HEK293 (cell line): ENCODE results near the gene ELOA2.

ENCODE experiments used
- CTCF ChIA-PET: fragments of 350-600 bp; formaldehyde crosslinking; extraction: SDS; loops from one replicate; lab custom pipeline; 2021; ENCODE audit warnings: antibody characterized with exemption; lab: Yijun Ruan, JAX
- POLR2A ChIA-PET: fragments of 300-600 bp; formaldehyde crosslinking; extraction: SDS; loops from one replicate; lab custom pipeline; 2020; ENCODE audit warnings: antibody characterized with exemption, inconsistent platforms; lab: Yijun Ruan, JAX
- H3K27ac ChIP-seq: fragments of 200-500 bp; sonication (Bioruptor generic); 2 replicates; pipeline ENCODE4 v1.5.1; 2014; ENCODE audit warnings: low read depth, low read length, control low read depth, inconsistent platforms; ENCODE audit errors: extremely low read depth
- H3K36me3 ChIP-seq, 2 experiments: fragments of 200-500 bp in 1 of 2; sonication (Bioruptor generic) in 1 of 2; 1 replicate in 1 of 2; 2 replicates in 1 of 2; pipeline ENCODE4 v1.5.1; 2014 to 2017; ENCODE audit warnings: inconsistent platforms in 2 of 2, low read length in 2 of 2; ENCODE audit not compliant: control insufficient read depth in 2 of 2, insufficient read depth in 1 of 2
- H3K4me1 ChIP-seq: fragments of 200-500 bp; sonication (Bioruptor generic); 2 replicates; pipeline ENCODE4 v1.5.1; 2014; ENCODE audit warnings: mild to moderate bottlenecking, low read length, inconsistent platforms; ENCODE audit not compliant: control insufficient read depth, insufficient read depth
- H3K4me3 ChIP-seq: 2 replicates; pipeline ENCODE4 v1.5.1; 2011; ENCODE audit warnings: low read depth, mild to moderate bottlenecking, control low read depth, low read length, moderate library complexity
- H3K9me3 ChIP-seq: fragments of 200-500 bp; sonication (Bioruptor generic); 2 replicates; pipeline ENCODE4 v1.5.1; 2014; ENCODE audit warnings: low read depth, low read length, inconsistent platforms; ENCODE audit not compliant: control insufficient read depth, insufficient read depth
- MYNN ChIP-seq: fragments of 450-650 bp; formaldehyde crosslinking; IDR thresholded peaks from 2 replicates; pipeline ENCODE4 v1.5.1; 2016; ENCODE audit warnings: missing biosample characterization, missing genetic modification characterization, borderline replicate concordance
- PRDM1 ChIP-seq: fragments of 450-650 bp; formaldehyde crosslinking; IDR thresholded peaks from 2 replicates; pipeline ENCODE4; 2016; ENCODE audit warnings: missing biosample characterization, missing genetic modification characterization
- ZFP41 ChIP-seq: fragments of 450-650 bp; formaldehyde crosslinking; IDR thresholded peaks from 2 replicates; pipeline ENCODE4 v1.5.1; 2016; ENCODE audit warnings: missing biosample characterization, missing genetic modification characterization, borderline replicate concordance
- ZNF211 ChIP-seq: fragments of 450-650 bp; formaldehyde crosslinking; IDR thresholded peaks from 2 replicates; pipeline ENCODE4 v1.5.1; 2016; ENCODE audit warnings: low read depth, missing biosample characterization, missing genetic modification characterization
- ZNF274 ChIP-seq, 2 experiments: fragments of 200-500 bp in 1 of 2; fragments of 450-650 bp in 1 of 2; sonication (Bioruptor generic) in 1 of 2; formaldehyde crosslinking in 1 of 2; IDR thresholded peaks; 2 replicates each; pipeline versions ENCODE4 v1.5.1 to v1.6.1; 2014 to 2016; ENCODE audit warnings: borderline replicate concordance in 1 of 2, inconsistent platforms in 1 of 2, low read length in 1 of 2, missing biosample characterization in 1 of 2, missing genetic modification characterization in 1 of 2
- ZNF366 ChIP-seq: fragments of 450-650 bp; formaldehyde crosslinking; conservative IDR thresholded peaks from 2 replicates; pipeline ENCODE4 v1.5.1; 2016; ENCODE audit warnings: missing biosample characterization, missing genetic modification characterization
- ZNF510 ChIP-seq: fragments of 450-650 bp; formaldehyde crosslinking; IDR thresholded peaks from 2 replicates; pipeline ENCODE4 v1.5.1; 2018; ENCODE audit warnings: mild to moderate bottlenecking, missing genetic modification characterization, missing biosample characterization; ENCODE audit not compliant: insufficient replicate concordance
- ZNF560 ChIP-seq: fragments of 450-650 bp; formaldehyde crosslinking; IDR thresholded peaks from 2 replicates; pipeline ENCODE4 v1.5.1; 2017; ENCODE audit warnings: missing biosample characterization, missing genetic modification characterization, borderline replicate concordance
- ZNF654 ChIP-seq: fragments of 450-650 bp; formaldehyde crosslinking; IDR thresholded peaks from 2 replicates; pipeline ENCODE4 v1.5.1; 2016; ENCODE audit warnings: low read depth, missing biosample characterization, missing genetic modification characterization
- ZNF660 ChIP-seq: fragments of 450-650 bp; IDR thresholded peaks from 2 replicates; pipeline ENCODE4 v1.5.1; 2018; ENCODE audit warnings: missing biosample characterization, mild to moderate bottlenecking, missing genetic modification characterization
- ZNF777 ChIP-seq: fragments of 450-650 bp; formaldehyde crosslinking; IDR thresholded peaks from 2 replicates; pipeline ENCODE4 v1.5.1; 2017; ENCODE audit warnings: missing biosample characterization, missing genetic modification characterization, borderline replicate concordance
- TF ChIP-seq, protein P1 (sequence below): fragments of 450-650 bp; formaldehyde crosslinking; IDR thresholded peaks from 2 replicates; pipeline ENCODE4 v1.5.1; 2016; ENCODE audit warnings: missing biosample characterization, missing genetic modification characterization
- TF ChIP-seq, protein P2 (sequence below): fragments of 450-650 bp; formaldehyde crosslinking; IDR thresholded peaks from 2 replicates; pipeline ENCODE4 v1.5.1; 2016; ENCODE audit warnings: missing biosample characterization, missing genetic modification characterization
- TF ChIP-seq, protein P3 (sequence below): fragments of 450-650 bp; formaldehyde crosslinking; IDR thresholded peaks from 2 replicates; pipeline ENCODE4 v1.5.1; 2016; ENCODE audit warnings: missing biosample characterization, missing genetic modification characterization

Gene ELOA2

DNA sequence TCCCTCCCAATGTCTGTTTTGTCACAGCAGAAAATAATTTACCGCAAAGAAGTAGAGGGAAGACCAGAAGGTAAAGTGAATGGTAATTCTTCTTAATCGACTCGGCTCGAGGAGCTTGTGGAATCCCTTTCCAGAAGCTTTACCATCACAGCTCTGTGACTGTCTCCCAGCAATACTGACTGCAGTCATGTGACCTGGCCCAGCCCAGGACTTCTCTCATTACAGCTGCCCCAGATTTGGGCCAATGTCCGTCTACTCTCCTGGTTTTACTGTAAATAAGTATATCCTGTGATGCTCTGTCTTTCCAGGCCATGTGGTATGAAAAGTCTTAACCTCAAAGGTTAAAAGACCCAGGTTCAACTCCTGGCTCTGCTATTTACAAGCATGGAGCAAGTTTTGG lies 18.9 kb upstream of the ELOA2 start (continued):
- TF ChIP-seq ZNF211 (tag by site-specific recombination) (no peak), ZNF510 (tag by site-specific recombination) (no peak), ZNF560 (tag by site-specific recombination) (no peak), MYNN (tag by site-specific recombination) (no peak), ZNF274 (IDR thresholded peaks at IDR 0.05; ENCODE audit: low read length) (no peak), ZNF274 (tag by site-specific recombination; IDR thresholded peaks at IDR 0.05; ENCODE audit: borderline replicate concordance) (no peak), ZFP41 (no peak), ZNF366 (tag by site-specific recombination) (no peak), ZNF777 (tag by site-specific recombination) (no peak)

DNA sequence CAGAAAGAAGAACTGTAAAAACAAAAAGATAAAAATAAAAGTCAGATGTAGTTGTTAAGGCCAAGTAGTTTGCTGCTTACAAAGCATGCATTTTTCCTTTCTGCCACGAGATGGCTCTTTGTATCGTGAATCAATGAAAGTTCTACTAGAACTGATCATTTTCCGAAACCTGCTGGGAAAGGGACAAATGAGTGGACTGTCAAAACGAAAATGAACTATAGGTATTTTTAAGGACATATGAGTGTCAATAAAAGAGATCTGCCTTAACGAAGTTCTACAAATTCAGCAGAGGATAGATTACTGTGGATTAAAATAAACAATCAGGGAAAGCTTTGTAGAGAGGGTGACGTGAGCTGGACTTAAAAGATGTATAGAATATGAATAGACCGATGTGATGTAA lies 15.0 kb upstream of the ELOA2 start:
- no peak overlapping the region for H3K4me3 ChIP-seq
- no peak overlapping the region for H3K27ac ChIP-seq
- POLR2A ChIA-PET = no interaction called here
- H3K4me1 ChIP-seq = no peaks in the 10 kb centered on the region
- H3K36me3 ChIP-seq = no peaks in the 10 kb centered on the region
- H3K9me3 ChIP-seq = no peaks in the 10 kb centered on the region
- CTCF ChIA-PET = interaction anchor here (0.6 to 2.4 kb wide), 12 partner anchors 11 to 704 kb away, joined by 3 to 19 read pairs (median 4); no protein-coding TSS in a partner anchor
- TF ChIP-seq, protein P1, sequence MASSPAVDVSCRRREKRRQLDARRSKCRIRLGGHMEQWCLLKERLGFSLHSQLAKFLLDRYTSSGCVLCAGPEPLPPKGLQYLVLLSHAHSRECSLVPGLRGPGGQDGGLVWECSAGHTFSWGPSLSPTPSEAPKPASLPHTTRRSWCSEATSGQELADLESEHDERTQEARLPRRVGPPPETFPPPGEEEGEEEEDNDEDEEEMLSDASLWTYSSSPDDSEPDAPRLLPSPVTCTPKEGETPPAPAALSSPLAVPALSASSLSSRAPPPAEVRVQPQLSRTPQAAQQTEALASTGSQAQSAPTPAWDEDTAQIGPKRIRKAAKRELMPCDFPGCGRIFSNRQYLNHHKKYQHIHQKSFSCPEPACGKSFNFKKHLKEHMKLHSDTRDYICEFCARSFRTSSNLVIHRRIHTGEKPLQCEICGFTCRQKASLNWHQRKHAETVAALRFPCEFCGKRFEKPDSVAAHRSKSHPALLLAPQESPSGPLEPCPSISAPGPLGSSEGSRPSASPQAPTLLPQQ = no peak
- TF ChIP-seq ZNF654 (peak; percentile 56), PRDM1 (tag by site-specific recombination) (peak; percentile 78), ZNF660 (tag by site-specific recombination) (0 out of 2 replicates have a peak, but pooled peaks have one; percentile 21)
- TF ChIP-seq, protein P2, sequence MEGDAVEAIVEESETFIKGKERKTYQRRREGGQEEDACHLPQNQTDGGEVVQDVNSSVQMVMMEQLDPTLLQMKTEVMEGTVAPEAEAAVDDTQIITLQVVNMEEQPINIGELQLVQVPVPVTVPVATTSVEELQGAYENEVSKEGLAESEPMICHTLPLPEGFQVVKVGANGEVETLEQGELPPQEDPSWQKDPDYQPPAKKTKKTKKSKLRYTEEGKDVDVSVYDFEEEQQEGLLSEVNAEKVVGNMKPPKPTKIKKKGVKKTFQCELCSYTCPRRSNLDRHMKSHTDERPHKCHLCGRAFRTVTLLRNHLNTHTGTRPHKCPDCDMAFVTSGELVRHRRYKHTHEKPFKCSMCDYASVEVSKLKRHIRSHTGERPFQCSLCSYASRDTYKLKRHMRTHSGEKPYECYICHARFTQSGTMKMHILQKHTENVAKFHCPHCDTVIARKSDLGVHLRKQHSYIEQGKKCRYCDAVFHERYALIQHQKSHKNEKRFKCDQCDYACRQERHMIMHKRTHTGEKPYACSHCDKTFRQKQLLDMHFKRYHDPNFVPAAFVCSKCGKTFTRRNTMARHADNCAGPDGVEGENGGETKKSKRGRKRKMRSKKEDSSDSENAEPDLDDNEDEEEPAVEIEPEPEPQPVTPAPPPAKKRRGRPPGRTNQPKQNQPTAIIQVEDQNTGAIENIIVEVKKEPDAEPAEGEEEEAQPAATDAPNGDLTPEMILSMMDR (tag by site-specific recombination) = 0 out of 2 replicates have a peak, but pooled peaks have one; percentile 18

DNA sequence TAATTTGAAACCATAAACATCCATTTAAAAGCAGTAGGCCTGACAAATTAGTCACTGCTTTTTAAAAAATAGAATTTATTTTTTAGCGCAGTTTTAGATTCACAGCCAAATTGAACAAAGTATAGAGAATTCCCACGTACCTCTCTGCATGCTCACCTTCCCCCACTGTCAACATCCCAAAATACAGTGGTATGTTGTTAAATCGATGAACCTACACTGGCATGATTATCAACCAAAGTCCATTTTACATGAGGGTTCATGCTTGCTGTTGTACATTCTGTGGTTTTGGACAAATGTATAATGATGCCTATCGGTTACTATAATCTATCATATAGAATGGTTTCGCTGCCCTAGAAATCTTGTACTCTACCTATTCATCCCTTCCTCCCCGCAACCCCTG lies 5.6 kb upstream of the ELOA2 start:
- no peaks in the 10 kb centered on the region for H3K36me3 ChIP-seq
- POLR2A ChIA-PET = no interaction called here
- no peak overlapping the region for H3K27ac ChIP-seq
- TF ChIP-seq, protein P3, sequence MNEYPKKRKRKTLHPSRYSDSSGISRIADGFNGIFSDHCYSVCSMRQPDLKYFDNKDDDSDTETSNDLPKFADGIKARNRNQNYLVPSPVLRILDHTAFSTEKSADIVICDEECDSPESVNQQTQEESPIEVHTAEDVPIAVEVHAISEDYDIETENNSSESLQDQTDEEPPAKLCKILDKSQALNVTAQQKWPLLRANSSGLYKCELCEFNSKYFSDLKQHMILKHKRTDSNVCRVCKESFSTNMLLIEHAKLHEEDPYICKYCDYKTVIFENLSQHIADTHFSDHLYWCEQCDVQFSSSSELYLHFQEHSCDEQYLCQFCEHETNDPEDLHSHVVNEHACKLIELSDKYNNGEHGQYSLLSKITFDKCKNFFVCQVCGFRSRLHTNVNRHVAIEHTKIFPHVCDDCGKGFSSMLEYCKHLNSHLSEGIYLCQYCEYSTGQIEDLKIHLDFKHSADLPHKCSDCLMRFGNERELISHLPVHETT (tag by site-specific recombination) = no peak
- TF ChIP-seq, all 188 proteins: peak for 0
- no peaks in the 10 kb centered on the region for H3K4me1 ChIP-seq
- no peaks in the 10 kb centered on the region for H3K9me3 ChIP-seq
- H3K4me3 ChIP-seq = no peak overlapping the region
- CTCF ChIA-PET = interaction anchor here (0.6 to 0.7 kb wide), 2 partner anchors 245 to 383 kb away, joined by 3 read pairs; no protein-coding TSS in a partner anchor
